Eye (tissue), 1 donor: Measurements from ENCODE around the gene PLXNA4.

Experiments
- DNase-seq: peaks from one replicate; pipeline ENCODE4 v3.0.0-alpha.2; 2015

The PLXNA4 gene

GRCh38 chr7:132295175-132295574, 281.1 kb downstream of the PLXNA4 start:
- DNase-seq, result no peak

DNA sequence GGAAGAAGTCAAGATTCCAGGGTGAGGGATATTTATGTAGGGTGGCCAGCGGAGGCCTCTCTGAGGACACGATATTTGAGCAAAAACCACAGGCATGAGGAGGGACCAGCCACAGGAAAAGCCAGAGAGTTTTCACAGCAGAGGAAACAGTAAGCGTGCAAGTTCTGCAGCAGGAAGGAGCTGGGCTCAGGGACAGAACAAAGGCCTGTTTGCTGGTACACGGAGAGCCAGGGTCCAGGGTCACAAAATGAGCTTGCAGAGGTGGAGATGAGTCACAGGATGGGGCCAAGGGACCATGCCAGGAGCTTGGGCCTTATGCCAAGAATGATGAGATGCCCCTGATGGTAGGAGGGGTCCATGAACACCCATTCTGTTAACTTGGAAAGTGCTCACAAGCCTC, 283.5 kb downstream of the PLXNA4 start:
- no peak for DNase-seq

DNA sequence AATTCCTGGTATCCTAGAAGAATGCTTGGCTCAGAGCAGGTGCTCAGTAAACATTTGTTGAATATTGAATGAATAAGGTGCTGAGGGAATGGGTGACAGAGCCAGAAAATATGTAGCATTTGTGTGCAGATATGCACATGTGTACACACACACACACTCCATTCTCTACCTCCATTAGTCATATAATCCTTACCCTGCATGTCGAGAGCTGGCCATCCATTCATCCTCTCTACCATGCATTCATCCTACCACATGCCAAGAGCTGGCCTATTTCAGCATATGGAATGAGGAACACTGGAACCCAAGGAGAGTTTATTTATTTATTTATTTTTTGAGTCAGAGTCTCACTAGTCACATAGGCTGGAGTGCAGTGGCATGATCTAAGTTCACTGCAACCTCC, 284.8 kb downstream of the PLXNA4 start:
- no peak for DNase-seq

- no peak for DNase-seq
These were observed 286.2 kb downstream of the PLXNA4 start for GRCh38 chr7:132290021-132290420.

- DNase-seq, result no peak
These were observed 289.4 kb downstream of the PLXNA4 start for GRCh38 chr7:132286836-132287235.

GRCh38 chr7:132280335-132280734, 295.9 kb downstream of the PLXNA4 start:
- no peak for DNase-seq

- DNase-seq, result no peak
These were observed 296.6 kb downstream of the PLXNA4 start for GRCh38 chr7:132279718-132280117.

- DNase-seq, result no peak
These were observed 299.1 kb downstream of the PLXNA4 start for GRCh38 chr7:132276976-132277725.

GRCh38 chr7:132276234-132276630, 300.0 kb downstream of the PLXNA4 start:
- no peak for DNase-seq

DNA sequence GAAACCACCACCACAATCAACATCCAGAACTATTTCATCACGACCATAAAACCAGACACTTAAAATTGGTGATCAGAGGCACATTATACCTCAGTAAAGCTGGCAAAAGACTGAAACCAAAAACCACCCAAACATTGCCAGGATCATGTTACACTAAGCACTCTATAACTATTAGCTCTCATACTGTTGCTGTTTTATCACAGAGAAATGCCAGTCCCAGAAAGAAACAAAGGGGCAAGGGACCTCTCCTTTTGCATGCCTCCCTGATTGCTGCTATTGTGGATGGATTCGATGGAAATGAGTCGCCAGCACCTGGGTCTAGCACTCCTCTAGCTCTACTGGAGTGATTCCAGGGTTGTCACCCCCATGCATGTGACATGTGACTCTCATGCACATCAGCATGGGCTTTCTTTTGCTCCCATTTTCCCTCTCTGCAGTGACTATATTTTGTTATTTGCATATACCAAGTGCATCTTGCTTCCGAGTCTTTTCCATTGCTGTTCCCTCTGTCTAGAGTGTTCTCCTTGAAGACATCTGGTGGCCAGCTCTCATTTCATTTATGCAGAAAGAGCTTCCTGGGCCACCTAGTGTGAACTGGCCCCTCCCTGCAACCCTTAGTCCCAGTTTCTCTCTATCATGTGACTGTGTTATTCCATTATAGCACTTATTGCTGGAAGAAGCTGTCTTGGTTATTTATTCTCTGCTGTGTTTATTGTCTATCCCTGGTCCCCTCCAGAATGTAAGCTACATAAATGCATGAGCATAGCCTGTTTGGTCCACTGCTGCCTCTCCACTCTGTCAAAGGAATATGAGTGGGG, 300.6 kb downstream of the PLXNA4 start:
- DNase-seq, result no peak

- DNase-seq, result no peak
These were observed 303.4 kb downstream of the PLXNA4 start for GRCh38 chr7:132272763-132273371.

DNA sequence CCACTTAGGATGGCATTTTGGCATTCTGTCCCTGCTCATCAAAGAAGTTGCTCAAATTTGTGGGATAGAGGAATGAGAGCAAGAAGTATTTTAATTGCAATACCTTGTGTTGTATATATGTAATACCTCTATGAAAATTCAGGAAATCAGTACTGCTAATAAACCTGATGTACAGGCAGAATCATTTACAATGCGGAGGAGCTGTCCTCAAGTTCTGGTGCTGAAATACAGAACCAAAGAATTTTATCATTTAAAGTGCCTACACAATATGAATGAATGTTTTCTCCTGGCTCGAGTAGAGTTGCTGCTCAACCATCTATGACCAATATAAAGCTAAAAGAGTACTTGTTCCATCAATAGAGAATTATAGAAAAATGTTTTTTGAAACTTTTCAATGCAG, 305.8 kb downstream of the PLXNA4 start:
- DNase-seq, result peak; percentile 77

GRCh38 chr7:132269718-132270117, 306.6 kb downstream of the PLXNA4 start:
- DNase-seq, result no peak

GRCh38 chr7:132263151-132263550, 313.1 kb downstream of the PLXNA4 start:
- DNase-seq, result no peak

DNA sequence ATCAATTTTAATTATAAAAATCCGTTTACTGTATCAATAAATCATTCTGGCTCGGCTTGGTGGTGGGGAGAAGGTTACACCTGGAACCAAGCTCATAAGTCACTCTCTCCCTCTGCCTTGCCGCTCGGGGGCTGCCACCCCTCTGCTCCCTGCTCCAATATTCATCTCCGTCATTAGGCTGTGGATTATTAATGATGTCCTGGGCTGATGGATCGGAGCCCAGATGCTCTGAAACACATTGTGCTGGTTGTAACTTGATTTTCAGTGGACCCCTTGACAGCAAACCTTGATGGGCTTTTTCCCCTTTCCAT, 314.2 kb downstream of the PLXNA4 start:
- no peak for DNase-seq

GRCh38 chr7:132261327-132262159, 314.7 kb downstream of the PLXNA4 start:
- no peak for DNase-seq

DNA sequence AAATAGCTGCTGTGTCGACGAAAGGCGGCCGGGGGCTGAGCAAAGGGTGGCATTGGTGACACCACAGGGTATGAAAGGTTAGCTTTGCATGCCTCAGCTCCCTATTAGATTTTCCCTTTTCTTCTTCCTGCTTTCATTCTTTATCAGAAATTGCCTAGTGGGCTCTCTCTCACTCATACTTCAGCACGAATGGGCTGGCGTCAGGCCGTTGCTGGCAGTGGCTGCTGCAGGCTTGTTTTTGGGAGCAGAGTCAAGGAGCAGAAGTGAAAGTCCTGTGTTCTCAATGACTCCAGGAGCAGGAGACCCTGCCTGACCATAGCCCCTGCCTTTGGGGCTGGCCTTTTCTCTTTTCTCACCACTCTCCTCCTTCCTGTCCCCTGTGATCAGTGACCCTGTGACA, 318.0 kb downstream of the PLXNA4 start:
- DNase-seq, result no peak

GRCh38 chr7:132257253-132257652, 319.0 kb downstream of the PLXNA4 start:
- no peak for DNase-seq

DNA sequence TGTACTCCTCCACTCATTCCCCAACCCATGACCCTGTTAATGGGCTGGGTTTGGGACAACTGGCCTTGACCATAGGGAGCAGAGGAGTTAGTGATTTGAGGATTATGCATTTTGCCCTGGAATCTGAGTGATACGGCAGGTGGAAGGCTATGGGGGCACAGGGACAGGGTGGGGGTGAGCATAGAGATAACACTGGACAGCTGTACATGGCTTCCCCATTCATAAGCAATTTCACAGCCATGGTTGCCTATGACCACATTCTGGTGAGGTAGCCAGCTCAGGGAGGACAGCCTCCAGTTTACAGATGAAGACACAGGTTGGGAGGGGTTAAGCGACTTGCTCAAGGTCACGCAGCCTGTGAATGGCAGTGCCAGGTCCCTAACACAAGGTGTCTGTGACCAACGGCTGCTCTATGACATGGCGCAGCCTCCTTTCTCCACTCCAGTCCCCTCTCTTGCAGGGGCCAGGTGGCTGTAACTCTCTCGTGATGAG, 319.5 kb downstream of the PLXNA4 start:
- DNase-seq, result no peak

DNA sequence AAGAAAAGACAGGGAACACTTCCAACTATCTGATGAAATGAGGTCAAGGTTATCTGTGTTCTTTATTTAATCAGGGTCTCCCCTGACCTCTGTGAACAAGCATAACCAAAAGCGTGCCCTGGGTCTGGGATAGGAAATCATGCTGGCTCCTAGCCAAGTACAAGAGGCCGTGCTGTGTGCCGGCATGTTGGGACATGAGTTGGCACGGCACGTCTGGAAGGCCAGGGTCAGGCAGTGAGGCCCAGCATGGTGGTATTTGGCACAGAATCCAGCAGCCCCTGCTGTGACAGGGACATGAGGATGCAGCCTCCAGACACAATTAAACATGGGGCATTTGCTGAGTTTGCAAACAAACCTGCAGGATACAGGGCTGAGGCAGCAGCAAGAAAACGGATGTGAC, 320.4 kb downstream of the PLXNA4 start:
- DNase-seq, result no peak

GRCh38 chr7:132255115-132255797, 321.0 kb downstream of the PLXNA4 start:
- DNase-seq, result no peak

GRCh38 chr7:132254455-132254854, 321.8 kb downstream of the PLXNA4 start:
- DNase-seq, result no peak

DNA sequence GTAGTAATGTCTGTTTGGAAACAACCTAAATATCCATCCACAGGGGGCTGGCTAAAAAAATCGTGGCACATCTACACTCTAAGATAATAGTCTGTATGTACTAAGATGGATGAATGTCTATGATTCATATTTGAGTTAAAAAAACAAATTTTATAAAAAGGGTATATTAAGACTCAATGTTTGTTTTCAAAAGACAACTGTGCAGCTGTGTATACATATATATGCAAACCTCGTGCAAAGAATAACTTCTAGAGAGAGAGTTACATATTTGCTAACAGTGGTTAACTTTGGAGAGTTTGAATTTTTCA, 323.5 kb downstream of the PLXNA4 start:
- no peak for DNase-seq
